Gastrocnemius medialis (tissue), 4 donors: ENCODE data around the gene EIF4EBP2.

Experiments
- CTCF ChIP-seq, 5 experiments: fragments of 450-650 bp in 3 of 5; fragments of 200-600 bp in 2 of 5; sonication (generic) in 2 of 5; IDR thresholded peaks in 4 of 5; conservative IDR thresholded peaks in 1 of 5; 1 replicate in 4 of 5; 2 replicates in 1 of 5; pipeline ENCODE4 v1.5.1; 2016 to 2019; ENCODE audit warnings: antibody characterized with exemption in 5 of 5, mild to moderate bottlenecking in 3 of 5, moderate library complexity in 3 of 5
- POLR2A ChIP-seq, 2 donors: fragments of 450-650 bp; IDR thresholded peaks; one replicate each; pipeline ENCODE4 v1.6.1; 2017; ENCODE audit warnings: antibody characterized with exemption in 2 of 2, mild to moderate bottlenecking in 2 of 2, moderate library complexity in 2 of 2

- TF ChIP-seq CTCF (IDR thresholded peaks at IDR 0.05 in 4 of 5, conservative IDR thresholded peaks at IDR 0.05 in 1 of 5) (peak in 1 of 5 experiments; percentile 37), POLR2A (IDR thresholded peaks at IDR 0.05) (peak; percentile 81 to 84)
These were observed 22.2 kb upstream of the EIF4EBP2 start for GRCh38 chr10:70381471-70382421.
